GM12878 (cell line): ENCODE measurements around the gene OSER1. TPM values are rescaled to one million over a fixed set of nuclear protein-coding genes. Genes with fewer than 3 reads are reported as not detected.

Experiments used
- ATAC-seq: fragments of 200-7000 bp; cut with Tn5 transposase; 3 replicates; pipeline ENCODE4 v1.9.1; 2020; ENCODE audit warnings: mild to moderate bottlenecking, moderate library complexity
- BruUV-seq: library from RNA; stranded (reverse); fragments of 400-500 nt; replicated peaks from 2 replicates; lab custom pipeline; 2021; lab: Mats Ljungman, UMichigan
- CTCF ChIA-PET: fragments of 300-600 bp; sonication (Branson Sonifier 250); formaldehyde crosslinking; extraction: SDS; loops from one replicate; lab custom pipeline; 2021; ENCODE audit warnings: inconsistent platforms; lab: Yijun Ruan, JAX
- POLR2A ChIA-PET: fragments of 350-600 bp; formaldehyde crosslinking; extraction: SDS; loops from one replicate; lab custom pipeline; 2021; ENCODE audit warnings: inconsistent platforms; lab: Charles Lee
- RAD21 ChIA-PET: fragments of 300-600 bp; sonication (Branson Sonifier 250); formaldehyde crosslinking; loops from one replicate; lab custom pipeline; 2023; ENCODE audit warnings: antibody characterized with exemption; ENCODE audit not compliant: unreplicated experiment; lab: Charles Lee
- SMC1A ChIA-PET: fragments of 300-600 bp; sonication (Branson Sonifier 250); formaldehyde crosslinking; loops from one replicate; lab custom pipeline; 2023; ENCODE audit not compliant: unreplicated experiment, uncharacterized antibody; lab: Charles Lee
- DNase-seq: peaks from one replicate; pipeline ENCODE4 v3.0.0-alpha.2; 2011; ENCODE audit warnings: low read depth, low spot score
- FAIRE-seq: peaks from 3 replicates; lab custom pipeline; 2011; peaks lifted over from hg19 to GRCh38; lab: Jason Lieb, UNC
- H2AFZ ChIP-seq: 2 replicates; pipeline ENCODE4 v1.6.0; 2011; ENCODE audit warnings: low read depth, low read length, control low read depth; ENCODE audit not compliant: control insufficient read depth
- H3K27ac ChIP-seq: 2 replicates; pipeline ENCODE4 v1.5.1; 2011; ENCODE audit warnings: control low read depth; ENCODE audit not compliant: control insufficient read depth, insufficient read depth
- H3K27me3 ChIP-seq, 2 experiments: replicated peaks in 1 of 2; 2 replicates each; pipeline versions ENCODE4 v1.6.0 to v1.6.1; 2011; ENCODE audit warnings: low read length in 1 of 2; ENCODE audit not compliant: control insufficient read depth in 2 of 2, insufficient read depth in 2 of 2
- H3K36me3 ChIP-seq, 2 experiments: 2 replicates each; pipeline ENCODE4 v1.5.1; 2011; ENCODE audit warnings: low read length in 1 of 2; ENCODE audit not compliant: control insufficient read depth in 2 of 2, insufficient read depth in 2 of 2
- H3K4me1 ChIP-seq: 2 replicates; pipeline ENCODE4 v1.6.1; 2011; ENCODE audit warnings: mild to moderate bottlenecking, low read length, moderate library complexity, mixed read lengths; ENCODE audit not compliant: control insufficient read depth, insufficient read depth
- H3K4me2 ChIP-seq: 2 replicates; pipeline ENCODE4 v1.6.0; 2011; ENCODE audit warnings: control low read depth; ENCODE audit not compliant: control insufficient read depth, insufficient read depth
- H3K4me3 ChIP-seq: fragments of 200-600 bp; sonication (generic); 2 replicates; pipeline ENCODE4 v1.5.1; 2016
- H3K79me2 ChIP-seq: 2 replicates; pipeline ENCODE4 v1.6.0; 2011; ENCODE audit warnings: low read length; ENCODE audit not compliant: control insufficient read depth, insufficient read depth
- H3K9ac ChIP-seq: 2 replicates; pipeline ENCODE4 v1.8.0; 2011; ENCODE audit warnings: low read length, control low read depth, mixed read lengths; ENCODE audit not compliant: control insufficient read depth, insufficient read depth
- H3K9me3 ChIP-seq: replicated peaks from 3 replicates; pipeline ENCODE4 v1.5.1; 2011; ENCODE audit warnings: mild to moderate bottlenecking, low read length; ENCODE audit not compliant: control insufficient read depth, insufficient read depth
- H4K20me1 ChIP-seq: 2 replicates; pipeline ENCODE4 v1.6.0; 2011; ENCODE audit not compliant: control insufficient read depth, insufficient read depth
- CBX3 ChIP-seq: fragments of 200-600 bp; sonication (generic); IDR thresholded peaks from 2 replicates; pipeline ENCODE4 v1.6.1; 2016; ENCODE audit warnings: low read depth, borderline replicate concordance
- CBX5 ChIP-seq: sonication (generic); IDR thresholded peaks from 2 replicates; pipeline ENCODE4 v1.6.1; 2016; ENCODE audit warnings: low read depth, moderate library complexity, mild to moderate bottlenecking, inconsistent platforms
- CUX1 ChIP-seq: IDR thresholded peaks from 2 replicates; pipeline ENCODE4 v1.6.1; 2012; ENCODE audit warnings: improper control_type of control experiment, low read depth, low read length; ENCODE audit not compliant: insufficient replicate concordance
- EZH2 ChIP-seq: IDR thresholded peaks from 2 replicates; pipeline ENCODE4 v1.6.1; 2012; ENCODE audit warnings: low read depth, mild to moderate bottlenecking, control low read depth, inconsistent platforms, low read length, borderline replicate concordance; ENCODE audit not compliant: control insufficient read depth
- FOXM1 ChIP-seq: IDR thresholded peaks from 2 replicates; pipeline ENCODE4 v1.6.1; 2012; ENCODE audit warnings: low read depth, mild to moderate bottlenecking, inconsistent platforms, low read length, moderate library complexity
- HDAC2 ChIP-seq: fragments of 200-600 bp; sonication (generic); IDR thresholded peaks from 2 replicates; pipeline ENCODE4 v1.6.1; 2017
- KAT2A ChIP-seq: conservative IDR thresholded peaks from 2 replicates; pipeline ENCODE4 v1.6.1; 2011; ENCODE audit warnings: low read depth, low read length; ENCODE audit not compliant: control insufficient read depth
- MEF2A ChIP-seq: IDR thresholded peaks from 2 replicates; pipeline ENCODE4 v1.6.1; 2011; ENCODE audit warnings: low read depth, mild to moderate bottlenecking, low read length, moderate library complexity; ENCODE audit not compliant: insufficient read depth
- NBN ChIP-seq: fragments of 450-650 bp; IDR thresholded peaks from 2 replicates; pipeline ENCODE4 v1.6.1; 2016
- POLR2AphosphoS2 ChIP-seq: IDR thresholded peaks from 2 replicates; pipeline ENCODE4 v1.6.1; 2011; ENCODE audit warnings: low read depth, mild to moderate bottlenecking, low read length, improper control_type of control experiment, moderate library complexity
- SMAD1 ChIP-seq: fragments of 450-650 bp; IDR thresholded peaks from 2 replicates; pipeline ENCODE4 v1.6.1; 2018; ENCODE audit warnings: mild to moderate bottlenecking, low read depth; ENCODE audit not compliant: partially characterized antibody
- SMARCA5 ChIP-seq: fragments of 450-650 bp; IDR thresholded peaks from 2 replicates; pipeline ENCODE4 v1.6.1; 2017; ENCODE audit warnings: mild to moderate bottlenecking
- SPI1 ChIP-seq: IDR thresholded peaks from 2 replicates; pipeline ENCODE4 v1.6.1; 2011; ENCODE audit warnings: low read depth, mild to moderate bottlenecking, low read length, moderate library complexity, borderline replicate concordance; ENCODE audit not compliant: insufficient read depth
- TAF1 ChIP-seq: IDR thresholded peaks from 2 replicates; pipeline ENCODE4 v1.6.1; 2011; ENCODE audit warnings: mild to moderate bottlenecking, low read depth, low read length, borderline replicate concordance
- TARDBP ChIP-seq: IDR thresholded peaks from 2 replicates; pipeline ENCODE4 v1.6.1; 2016; ENCODE audit warnings: borderline replicate concordance
- ZNF622 ChIP-seq: fragments of 450-650 bp; IDR thresholded peaks from 2 replicates; pipeline ENCODE4 v1.6.1; 2017; ENCODE audit warnings: mild to moderate bottlenecking, inconsistent platforms
- ZSCAN29 ChIP-seq: fragments of 450-650 bp; IDR thresholded peaks from 2 replicates; pipeline ENCODE4 v1.6.1; 2017; ENCODE audit warnings: mild to moderate bottlenecking, moderate library complexity
- WGBS: methylation state at CpG from one replicate; pipeline ENCODE4 v1.1.6; 2016; ENCODE audit warnings: low lambda C conversion rate; ENCODE audit not compliant: insufficient replicate concordance, insufficient coverage; ENCODE audit errors: missing lambda C conversion rate; 5-methylcytosine and 5-hydroxymethylcytosine counted together
- in situ Hi-C: fragments of 300-500 bp; cut with MboI; formaldehyde crosslinking; loops from 9 replicates; pipeline ENCODE4 v1.14.3; 2018; ENCODE audit warnings: mixed read lengths
- intact Hi-C: fragments of 100-400 bp; cut with micrococcal nuclease; formaldehyde crosslinking; loops from one replicate; pipeline ENCODE4 v1.14.2; 2022; ENCODE audit not compliant: unreplicated experiment
- polyA plus RNA-seq, 11 experiments: library from polyadenylated mRNA; depleted of rRNA in 4 of 11; unstranded in 6 of 11; stranded (reverse) in 5 of 11; fragments of >200 nt; fragmentation: Nextera tagmentation in 4 of 11; fragmentation: Illumina TruSeq in 1 of 11; extraction: Ambion mirVana in 4 of 11; extraction: Trizol in 1 of 11; gene quantifications; 1 replicate in 1 of 11; 2 replicates in 10 of 11; pipeline versions ENCODE4 v1.2.1 to v1.2.3, GENCODE V29; 2011 to 2016; ENCODE audit warnings: inconsistent platforms in 2 of 11, missing spikeins in 2 of 11, low read depth in 1 of 11
- total RNA-seq, 4 experiments: library from RNA; depleted of rRNA in 3 of 4; stranded (reverse); fragments of >200 nt in 3 of 4; fragmentation: Illumina TruSeq in 1 of 4; extraction: Trizol in 1 of 4; gene quantifications; 2 replicates each; pipeline versions ENCODE4 v1.2.1 to v1.2.3, GENCODE V29; 2013 to 2021

The OSER1 gene
- total and polyA plus RNA-seq, 10 of the 15 experiments (the other 5 are each of a cell fraction or from before 2014, with no cell fraction given), result 19.3 to 63.8 (median 28.4) TPM

DNA sequence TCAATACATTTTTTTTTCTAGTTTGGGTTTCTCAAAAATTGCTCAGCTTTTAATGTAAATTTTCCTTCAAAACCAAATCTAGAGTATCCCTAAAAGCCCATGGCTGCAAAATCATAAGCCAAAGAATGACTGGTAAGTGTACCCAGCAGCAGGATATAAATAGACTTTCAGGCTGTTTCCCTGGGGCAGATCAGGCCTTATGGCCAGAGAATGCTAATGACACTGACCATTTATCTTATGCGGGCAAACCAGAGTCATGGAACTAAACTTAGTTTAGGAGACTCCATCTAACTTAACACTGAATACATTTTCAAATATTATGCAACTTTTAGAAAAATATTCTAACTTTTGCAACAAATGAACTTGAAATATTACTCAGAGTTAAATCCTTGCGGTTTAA lies 7.4 kb downstream of the OSER1 start (continued):
- no peak for TF ChIP-seq CUX1
- TF ChIP-seq CBX5, result no peak
- no peak for TF ChIP-seq ZSCAN29
- TF ChIP-seq NBN, result no peak

- Histone ChIP-seq H3K4me2 (no peak overlapping the region), H3K9me3 (no peaks in the 10 kb centered on the region), H3K27ac (no peak overlapping the region), H3K4me1 (no peaks in the 10 kb centered on the region), H3K36me3 (peaks cover 13 to 40% of the 10 kb centered on the region in 2 experiments), H4K20me1 (no peaks in the 10 kb centered on the region), H3K27me3 (no peaks in the 10 kb centered on the region), H3K4me3 (no peak overlapping the region), H2AFZ (no peak overlapping the region), H3K9ac (no peak overlapping the region), H3K79me2 (peaks cover 3% of the 10 kb centered on the region)
- 95% methylated on average over 2 of the region's 2 CpGs for WGBS
- ChIA-PET SMC1A (no interaction called here), POLR2A (no interaction called here), CTCF (no interaction called here), RAD21 (no interaction called here)
- in situ Hi-C loops (no loop called here), intact Hi-C loops (no loop called here)
- FAIRE-seq (no peak), ATAC-seq (no peak), DNase-seq (no peak)
- TF ChIP-seq TARDBP, result no peak
- TF ChIP-seq CBX3, result no peak
- TF ChIP-seq SMAD1, result no peak
- no peak for TF ChIP-seq POLR2AphosphoS2
- TF ChIP-seq MEF2A, result no peak
- TF ChIP-seq FOXM1, result no peak
- TF ChIP-seq HDAC2, result no peak
- no peak for TF ChIP-seq KAT2A
- no peak for TF ChIP-seq SMARCA5
- TF ChIP-seq EZH2, result no peak
- no peak for TF ChIP-seq TAF1
- TF ChIP-seq SPI1, result no peak
- no peak for TF ChIP-seq ZNF622
- BruUV-seq, result no TSS peak
These were observed 9.6 kb downstream of the OSER1 start for GRCh38 chr20:44200983-44201382.
